ENCODE measurements around the gene UBE2K.
"Not testable (repeated sequence)": the region's sequence is repeated elsewhere in the genome, so short reads cannot be mapped to it uniquely, and the experiment has no call there.

Gene UBE2K

DNA sequence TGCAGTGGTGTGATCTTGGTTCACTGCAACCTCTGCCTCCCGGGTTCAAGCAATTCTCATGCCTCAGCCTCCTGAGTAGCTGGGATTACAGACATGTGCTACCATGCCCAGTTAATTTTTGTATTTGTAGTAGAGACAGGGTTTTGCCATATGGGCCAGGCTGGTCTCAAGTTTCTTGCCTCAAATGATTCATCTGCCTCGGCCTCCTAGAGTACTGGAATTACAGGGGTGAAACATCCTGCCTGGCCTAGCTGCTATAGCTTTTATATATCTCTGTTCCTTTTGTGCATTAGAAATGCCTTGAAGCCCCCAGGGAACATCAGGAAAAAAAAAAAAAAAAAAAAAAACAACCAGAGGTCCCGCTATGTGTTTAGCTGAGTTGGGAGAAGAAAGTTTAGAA, 34.8 kb downstream of the UBE2K start:
- Histone ChIP-seq H3K36me3 (ENCODE audit: insufficient read depth, low read length) (peaks cover 16% of the 10 kb centered on the region), H3K4me2 (ENCODE audit: low read length) (peak overlapping the region; percentile 32), H3K9me3 (replicated peaks; ENCODE audit: low read length) (no peaks in the 10 kb centered on the region), H3K4me3 (ENCODE audit: low read length) (no peak overlapping the region), H3K9ac (ENCODE audit: low read depth, low read length) (peak overlapping the region; percentile 44), H3K27me3 (ENCODE audit: control insufficient read depth, insufficient read depth, low read length) (no peaks in the 10 kb centered on the region), H3K4me1 (ENCODE audit: control insufficient read depth, insufficient read depth, low read length) (peaks cover 41% of the 10 kb centered on the region)

DNA sequence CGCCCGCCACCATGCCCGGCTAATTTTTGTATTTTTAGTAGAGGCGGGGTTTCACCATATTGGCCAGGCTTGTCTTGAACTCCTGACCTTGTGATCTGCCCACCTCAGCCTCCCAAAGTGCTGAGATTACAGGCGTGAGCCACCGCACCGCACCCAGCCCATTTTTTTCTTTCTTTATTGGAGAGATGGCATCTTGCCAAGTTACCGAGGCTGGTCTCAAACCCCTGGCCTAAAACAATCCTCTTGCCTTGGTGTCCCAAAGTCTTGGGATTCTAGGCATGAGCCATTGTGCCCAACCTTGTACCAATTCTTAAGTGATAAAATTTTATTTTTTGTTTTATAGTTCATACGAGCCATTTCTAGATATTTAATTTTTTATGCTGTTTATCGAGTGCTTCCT, 41.7 kb downstream of the UBE2K start:
- peaks cover 16% of the 10 kb centered on the region for H3K36me3 ChIP-seq (ENCODE audit: insufficient read depth, low read length)
- H3K4me2 ChIP-seq (ENCODE audit: low read length); H3K9me3 ChIP-seq (replicated peaks; ENCODE audit: low read length); H3K4me3 ChIP-seq (ENCODE audit: low read length); H3K9ac ChIP-seq (ENCODE audit: low read depth, low read length); H3K27me3 ChIP-seq (ENCODE audit: control insufficient read depth, insufficient read depth, low read length); H3K4me1 ChIP-seq (ENCODE audit: control insufficient read depth, insufficient read depth, low read length): not testable (repeated sequence)

DNA sequence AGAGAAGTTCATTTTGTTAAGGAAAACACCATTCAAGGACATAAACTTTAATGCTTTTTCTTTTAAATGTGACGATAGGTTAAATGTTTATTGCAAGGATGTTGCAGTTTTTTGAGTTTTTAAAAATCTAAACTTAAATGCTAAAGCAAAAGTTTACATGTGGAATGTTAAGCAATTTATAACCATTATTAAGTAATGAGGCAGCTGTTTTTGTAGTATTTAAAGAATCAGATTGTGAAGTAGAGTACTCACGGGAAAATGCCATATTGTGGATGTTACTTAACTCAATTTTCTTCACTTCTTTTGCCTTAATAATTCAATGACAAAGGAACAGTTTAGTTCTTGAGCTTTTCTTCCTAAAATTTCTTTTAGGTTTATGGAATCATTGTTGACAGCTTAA, 43.5 kb downstream of the UBE2K start:
- Histone ChIP-seq H3K9ac (ENCODE audit: low read depth, low read length) (no peak overlapping the region), H3K27me3 (ENCODE audit: control insufficient read depth, insufficient read depth, low read length) (no peaks in the 10 kb centered on the region), H3K4me2 (ENCODE audit: low read length) (no peak overlapping the region), H3K36me3 (ENCODE audit: insufficient read depth, low read length) (peaks cover 23% of the 10 kb centered on the region), H3K4me1 (ENCODE audit: control insufficient read depth, insufficient read depth, low read length) (no peaks in the 10 kb centered on the region), H3K4me3 (ENCODE audit: low read length) (no peak overlapping the region), H3K9me3 (replicated peaks; ENCODE audit: low read length) (no peaks in the 10 kb centered on the region)

GRCh38 chr4:39745920-39746319, 48.0 kb downstream of the UBE2K start:
- Histone ChIP-seq H3K9ac (ENCODE audit: low read depth, low read length) (no peak overlapping the region), H3K36me3 (ENCODE audit: insufficient read depth, low read length) (peaks cover 28% of the 10 kb centered on the region), H3K27me3 (ENCODE audit: control insufficient read depth, insufficient read depth, low read length) (no peaks in the 10 kb centered on the region), H3K4me1 (ENCODE audit: control insufficient read depth, insufficient read depth, low read length) (no peaks in the 10 kb centered on the region), H3K4me2 (ENCODE audit: low read length) (no peak overlapping the region), H3K9me3 (replicated peaks; ENCODE audit: low read length) (no peaks in the 10 kb centered on the region), H3K4me3 (ENCODE audit: low read length) (no peak overlapping the region)

DNA sequence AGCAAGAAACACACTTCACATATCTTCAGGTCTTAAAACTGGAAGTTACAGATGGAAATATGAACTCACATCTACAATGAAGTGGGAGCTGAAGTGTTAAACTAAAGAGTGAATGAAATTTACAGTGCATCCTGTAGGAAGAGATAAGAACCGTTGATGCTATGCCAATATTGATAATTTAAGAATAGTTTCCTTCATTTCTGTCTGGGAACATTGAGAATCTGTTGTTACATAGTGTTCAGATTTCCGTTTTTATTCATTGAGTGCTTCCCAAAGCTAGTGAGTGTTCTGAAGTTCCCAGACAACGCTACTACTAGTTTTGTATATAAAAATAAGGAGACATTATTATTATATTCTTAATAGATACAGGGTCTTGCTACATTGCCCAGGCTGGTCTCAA, 52.3 kb downstream of the UBE2K start:
- Histone ChIP-seq H3K4me3 (ENCODE audit: low read length) (no peak overlapping the region), H3K9ac (ENCODE audit: low read depth, low read length) (no peak overlapping the region), H3K27me3 (ENCODE audit: control insufficient read depth, insufficient read depth, low read length) (no peaks in the 10 kb centered on the region), H3K9me3 (replicated peaks; ENCODE audit: low read length) (no peaks in the 10 kb centered on the region), H3K4me2 (ENCODE audit: low read length) (no peak overlapping the region), H3K4me1 (ENCODE audit: control insufficient read depth, insufficient read depth, low read length) (no peaks in the 10 kb centered on the region), H3K36me3 (ENCODE audit: insufficient read depth, low read length) (peaks cover 43% of the 10 kb centered on the region)

- Histone ChIP-seq H3K36me3 (ENCODE audit: insufficient read depth, low read length) (peaks cover 45% of the 10 kb centered on the region), H3K4me3 (ENCODE audit: low read length) (no peak overlapping the region), H3K27me3 (ENCODE audit: control insufficient read depth, insufficient read depth, low read length) (no peaks in the 10 kb centered on the region), H3K4me2 (ENCODE audit: low read length) (no peak overlapping the region), H3K9me3 (replicated peaks; ENCODE audit: low read length) (no peaks in the 10 kb centered on the region), H3K4me1 (ENCODE audit: control insufficient read depth, insufficient read depth, low read length) (no peaks in the 10 kb centered on the region), H3K9ac (ENCODE audit: low read depth, low read length) (no peak overlapping the region)
These were observed 56.4 kb downstream of the UBE2K start for GRCh38 chr4:39754309-39754708.

GRCh38 chr4:39756159-39756558, 58.2 kb downstream of the UBE2K start:
- H3K4me1 ChIP-seq (ENCODE audit: control insufficient read depth, insufficient read depth, low read length), result no peaks in the 10 kb centered on the region
- H3K36me3 ChIP-seq (ENCODE audit: insufficient read depth, low read length), result peaks cover 54% of the 10 kb centered on the region
- no peak overlapping the region for H3K4me2 ChIP-seq (ENCODE audit: low read length)
- no peaks in the 10 kb centered on the region for H3K9me3 ChIP-seq (replicated peaks; ENCODE audit: low read length)
- H3K27me3 ChIP-seq (ENCODE audit: control insufficient read depth, insufficient read depth, low read length), result no peaks in the 10 kb centered on the region
- H3K4me3 ChIP-seq (ENCODE audit: low read length), result no peak overlapping the region
- no peak overlapping the region for H3K9ac ChIP-seq (ENCODE audit: low read depth, low read length)

DNA sequence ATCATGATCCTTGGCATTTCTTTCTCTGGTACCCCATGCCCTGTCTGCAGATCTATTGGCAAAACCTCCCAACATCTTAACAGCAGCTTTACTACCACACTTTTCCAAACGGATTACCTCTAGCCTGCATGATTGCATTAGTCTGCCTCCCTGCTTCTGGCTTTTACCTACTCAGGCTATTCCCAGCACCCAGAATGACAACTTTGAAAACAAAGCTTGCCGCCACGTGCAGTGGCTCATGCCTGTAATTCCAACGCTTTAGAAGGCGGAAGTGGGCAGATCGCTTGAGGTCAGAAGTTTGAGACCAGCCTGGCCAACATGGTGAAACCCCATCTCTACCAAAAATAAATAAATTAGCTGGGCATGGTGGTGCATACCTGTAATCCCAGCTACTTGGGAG, 60.2 kb downstream of the UBE2K start:
- Histone ChIP-seq H3K27me3 (ENCODE audit: control insufficient read depth, insufficient read depth, low read length) (no peaks in the 10 kb centered on the region), H3K4me1 (ENCODE audit: control insufficient read depth, insufficient read depth, low read length) (no peaks in the 10 kb centered on the region), H3K9me3 (replicated peaks; ENCODE audit: low read length) (no peaks in the 10 kb centered on the region), H3K36me3 (ENCODE audit: insufficient read depth, low read length) (peaks cover 46% of the 10 kb centered on the region), H3K9ac (ENCODE audit: low read depth, low read length) (no peak overlapping the region), H3K4me2 (ENCODE audit: low read length) (no peak overlapping the region), H3K4me3 (ENCODE audit: low read length) (no peak overlapping the region)

DNA sequence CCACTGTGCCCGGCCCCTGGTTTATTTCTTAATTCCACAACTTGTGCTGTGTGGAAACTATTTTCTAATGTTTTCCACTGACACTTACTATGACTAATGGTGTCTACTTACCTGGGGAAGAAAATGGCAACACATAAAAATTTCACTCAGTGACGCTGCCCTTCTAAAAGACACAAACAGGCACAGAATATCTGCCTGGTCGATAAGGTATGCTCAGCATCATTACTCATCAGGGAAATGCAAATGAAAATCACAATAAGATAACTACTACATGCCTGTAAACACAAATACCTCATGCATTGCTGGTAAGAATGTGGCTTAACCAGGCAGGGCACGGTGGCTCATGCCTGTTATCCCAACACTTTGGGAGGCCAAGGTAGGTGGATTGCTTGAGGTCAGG, 61.6 kb downstream of the UBE2K start:
- peaks cover 52% of the 10 kb centered on the region for H3K36me3 ChIP-seq (ENCODE audit: insufficient read depth, low read length)
- no peak overlapping the region for H3K9ac ChIP-seq (ENCODE audit: low read depth, low read length)
- no peak overlapping the region for H3K4me2 ChIP-seq (ENCODE audit: low read length)
- H3K4me3 ChIP-seq (ENCODE audit: low read length), result no peak overlapping the region
- no peaks in the 10 kb centered on the region for H3K9me3 ChIP-seq (replicated peaks; ENCODE audit: low read length)
- no peaks in the 10 kb centered on the region for H3K27me3 ChIP-seq (ENCODE audit: control insufficient read depth, insufficient read depth, low read length)
- no peaks in the 10 kb centered on the region for H3K4me1 ChIP-seq (ENCODE audit: control insufficient read depth, insufficient read depth, low read length)

DNA sequence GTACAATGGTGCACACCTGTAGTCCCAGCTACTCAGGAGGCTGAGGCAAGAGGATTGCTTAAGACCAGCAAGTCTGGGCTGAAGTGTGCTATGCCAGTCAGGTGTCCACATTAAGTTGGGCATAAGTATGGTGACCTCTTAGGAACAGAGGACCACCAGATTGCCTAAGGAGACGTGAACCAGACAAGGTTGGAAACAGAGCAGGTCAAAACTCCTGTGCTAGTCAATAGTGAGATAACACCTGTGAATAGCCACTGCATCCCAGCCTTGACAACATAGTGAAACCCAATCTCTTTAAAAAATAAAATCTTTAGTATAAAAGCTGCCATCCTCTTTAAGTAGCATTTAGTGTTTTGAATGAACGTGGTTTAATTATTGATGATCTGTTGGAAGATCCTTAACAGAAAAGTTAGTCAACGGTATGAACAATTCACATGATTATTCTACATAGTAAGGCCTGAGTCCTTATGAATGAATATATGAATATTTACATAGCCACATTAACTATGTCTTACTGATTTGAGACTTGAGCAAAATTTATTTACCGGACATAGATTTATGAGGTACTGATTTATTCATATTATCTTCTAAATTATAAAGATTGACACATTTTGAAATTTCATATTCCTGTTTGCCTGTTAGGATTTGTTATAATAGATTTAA, 63.2 kb downstream of the UBE2K start:
- H3K36me3 ChIP-seq (ENCODE audit: insufficient read depth, low read length), result peaks cover 51% of the 10 kb centered on the region
- H3K9ac ChIP-seq (ENCODE audit: low read depth, low read length), result no peak overlapping the region
- H3K4me1 ChIP-seq (ENCODE audit: control insufficient read depth, insufficient read depth, low read length), result no peaks in the 10 kb centered on the region

GRCh38 chr4:39763714-39764572, 66.0 kb downstream of the UBE2K start:
- no peak overlapping the region for H3K4me2 ChIP-seq (ENCODE audit: low read length)
- H3K9me3 ChIP-seq (replicated peaks; ENCODE audit: low read length), result no peaks in the 10 kb centered on the region
- peaks cover 36% of the 10 kb centered on the region for H3K36me3 ChIP-seq (ENCODE audit: insufficient read depth, low read length)
- H3K4me3 ChIP-seq (ENCODE audit: low read length), result no peak overlapping the region
- no peak overlapping the region for H3K9ac ChIP-seq (ENCODE audit: low read depth, low read length)
- no peaks in the 10 kb centered on the region for H3K27me3 ChIP-seq (ENCODE audit: control insufficient read depth, insufficient read depth, low read length)
- no peaks in the 10 kb centered on the region for H3K4me1 ChIP-seq (ENCODE audit: control insufficient read depth, insufficient read depth, low read length)

More for the DNA sequence above, 63.2 kb downstream of the UBE2K start:
- H3K4me3 ChIP-seq (ENCODE audit: low read length), result no peak overlapping the region
- H3K27me3 ChIP-seq (ENCODE audit: control insufficient read depth, insufficient read depth, low read length), result no peaks in the 10 kb centered on the region
- H3K9me3 ChIP-seq (replicated peaks; ENCODE audit: low read length), result no peaks in the 10 kb centered on the region
- no peak overlapping the region for H3K4me2 ChIP-seq (ENCODE audit: low read length)

DNA sequence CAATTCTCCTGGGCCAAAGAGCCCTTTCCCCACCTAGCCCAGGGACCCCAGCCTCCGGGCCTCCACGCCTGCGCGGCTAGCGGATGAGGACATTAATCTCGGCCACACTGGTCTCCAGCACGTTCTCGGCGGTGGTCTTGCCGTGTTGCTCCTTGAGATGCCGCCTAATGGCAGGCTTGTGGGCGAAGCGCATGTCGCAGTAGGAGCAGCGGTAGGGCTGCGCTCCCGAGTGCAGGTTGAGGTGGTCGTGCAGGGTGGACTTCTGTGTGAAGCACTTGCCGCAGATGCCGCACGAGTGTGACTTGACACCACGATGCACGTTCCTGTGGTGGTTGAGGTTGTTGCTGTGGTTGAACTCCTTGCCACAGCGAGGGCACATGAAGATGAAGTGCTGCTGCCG, 72.1 kb downstream of the UBE2K start:
- Histone ChIP-seq H3K9ac (ENCODE audit: low read depth, low read length) (no peak overlapping the region), H3K4me2 (ENCODE audit: low read length) (no peak overlapping the region), H3K4me1 (ENCODE audit: control insufficient read depth, insufficient read depth, low read length) (no peaks in the 10 kb centered on the region), H3K27me3 (ENCODE audit: control insufficient read depth, insufficient read depth, low read length) (no peaks in the 10 kb centered on the region), H3K9me3 (replicated peaks; ENCODE audit: low read length) (no peaks in the 10 kb centered on the region), H3K4me3 (ENCODE audit: low read length) (no peak overlapping the region), H3K36me3 (ENCODE audit: insufficient read depth, low read length) (peaks cover 33% of the 10 kb centered on the region)
